ENCODE data around the gene LAMTOR5.
"Not testable (repeated sequence)": the region's sequence is repeated elsewhere in the genome, so short reads cannot be mapped to it uniquely, and the experiment has no call there.

The LAMTOR5 gene

GRCh38 chr1:110443451-110443850 is 36.0 kb upstream of the LAMTOR5 start:
- H3K27ac ChIP-seq (ENCODE audit: low read depth in 2 of 2, low read length in 2 of 2) = no peak overlapping the region

GRCh38 chr1:110441888-110442287 is 34.4 kb upstream of the LAMTOR5 start:
- H3K27ac ChIP-seq (ENCODE audit: low read depth in 2 of 2, low read length in 2 of 2) = no peak overlapping the region
- H3K36me3 ChIP-seq (ENCODE audit: control insufficient read depth in 2 of 2, insufficient read depth in 2 of 2, low read length in 2 of 2) = no peaks in the 10 kb centered on the region
- no peaks in the 10 kb centered on the region for H3K27me3 ChIP-seq (ENCODE audit: control insufficient read depth in 2 of 2, insufficient read depth in 2 of 2, low read length in 2 of 2)
- no peaks in the 10 kb centered on the region for H3K9me3 ChIP-seq (ENCODE audit: control insufficient read depth in 2 of 2, low read length in 2 of 2)
- no peaks in the 10 kb centered on the region for H3K4me1 ChIP-seq (ENCODE audit: control insufficient read depth in 2 of 2, insufficient read depth in 2 of 2, low read length in 2 of 2)
- no peak overlapping the region for H3K9ac ChIP-seq (ENCODE audit: low read depth in 1 of 2, low read length in 2 of 2)
- H3K4me3 ChIP-seq (ENCODE audit: low read length in 2 of 2) = no peak overlapping the region

More at GRCh38 chr1:110443451-110443850, 36.0 kb upstream of the LAMTOR5 start:
- Histone ChIP-seq H3K4me3 (ENCODE audit: low read length in 2 of 2) (no peak overlapping the region), H3K9me3 (ENCODE audit: control insufficient read depth in 2 of 2, low read length in 2 of 2) (no peaks in the 10 kb centered on the region), H3K4me1 (ENCODE audit: control insufficient read depth in 2 of 2, insufficient read depth in 2 of 2, low read length in 2 of 2) (no peaks in the 10 kb centered on the region), H3K9ac (ENCODE audit: low read depth in 1 of 2, low read length in 2 of 2) (no peak overlapping the region), H3K36me3 (ENCODE audit: control insufficient read depth in 2 of 2, insufficient read depth in 2 of 2, low read length in 2 of 2) (no peaks in the 10 kb centered on the region), H3K27me3 (ENCODE audit: control insufficient read depth in 2 of 2, insufficient read depth in 2 of 2, low read length in 2 of 2) (no peaks in the 10 kb centered on the region)

- H3K27me3 ChIP-seq (ENCODE audit: control insufficient read depth in 2 of 2, insufficient read depth in 2 of 2, low read length in 2 of 2) = no peaks in the 10 kb centered on the region
- no peak overlapping the region for H3K27ac ChIP-seq (ENCODE audit: low read depth in 2 of 2, low read length in 2 of 2)
- H3K4me3 ChIP-seq (ENCODE audit: low read length in 2 of 2) = no peak overlapping the region
- H3K9ac ChIP-seq (ENCODE audit: low read depth in 1 of 2, low read length in 2 of 2) = no peak overlapping the region
- no peaks in the 10 kb centered on the region for H3K9me3 ChIP-seq (ENCODE audit: control insufficient read depth in 2 of 2, low read length in 2 of 2)
- no peaks in the 10 kb centered on the region for H3K4me1 ChIP-seq (ENCODE audit: control insufficient read depth in 2 of 2, insufficient read depth in 2 of 2, low read length in 2 of 2)
- H3K36me3 ChIP-seq (ENCODE audit: control insufficient read depth in 2 of 2, insufficient read depth in 2 of 2, low read length in 2 of 2) = no peaks in the 10 kb centered on the region
These were observed 33.4 kb upstream of the LAMTOR5 start for GRCh38 chr1:110440877-110441276.

- not testable (repeated sequence) for H3K4me1 ChIP-seq (ENCODE audit: control insufficient read depth in 2 of 2, insufficient read depth in 2 of 2, low read length in 2 of 2); H3K27me3 ChIP-seq (ENCODE audit: control insufficient read depth in 2 of 2, insufficient read depth in 2 of 2, low read length in 2 of 2); H3K27ac ChIP-seq (ENCODE audit: low read depth in 2 of 2, low read length in 2 of 2); H3K4me3 ChIP-seq (ENCODE audit: low read length in 2 of 2); H3K36me3 ChIP-seq (ENCODE audit: control insufficient read depth in 2 of 2, insufficient read depth in 2 of 2, low read length in 2 of 2); H3K9me3 ChIP-seq (ENCODE audit: control insufficient read depth in 2 of 2, low read length in 2 of 2); H3K9ac ChIP-seq (ENCODE audit: low read depth in 1 of 2, low read length in 2 of 2)
These were observed 32.4 kb upstream of the LAMTOR5 start for GRCh38 chr1:110439873-110440272.

- H3K4me3 ChIP-seq (ENCODE audit: low read length in 2 of 2) = no peak overlapping the region
These were observed 31.4 kb upstream of the LAMTOR5 start for GRCh38 chr1:110438893-110439292.

GRCh38 chr1:110437645-110438299 is 30.3 kb upstream of the LAMTOR5 start:
- not testable (repeated sequence) for H3K9ac ChIP-seq (ENCODE audit: low read depth in 1 of 2, low read length in 2 of 2); H3K9me3 ChIP-seq (ENCODE audit: control insufficient read depth in 2 of 2, low read length in 2 of 2); H3K27me3 ChIP-seq (ENCODE audit: control insufficient read depth in 2 of 2, insufficient read depth in 2 of 2, low read length in 2 of 2); H3K4me3 ChIP-seq (ENCODE audit: low read length in 2 of 2); H3K4me1 ChIP-seq (ENCODE audit: control insufficient read depth in 2 of 2, insufficient read depth in 2 of 2, low read length in 2 of 2); H3K27ac ChIP-seq (ENCODE audit: low read depth in 2 of 2, low read length in 2 of 2); H3K36me3 ChIP-seq (ENCODE audit: control insufficient read depth in 2 of 2, insufficient read depth in 2 of 2, low read length in 2 of 2)

More at GRCh38 chr1:110438893-110439292, 31.4 kb upstream of the LAMTOR5 start:
- Histone ChIP-seq H3K9me3 (ENCODE audit: control insufficient read depth in 2 of 2, low read length in 2 of 2) (no peaks in the 10 kb centered on the region), H3K9ac (ENCODE audit: low read depth in 1 of 2, low read length in 2 of 2) (no peak overlapping the region), H3K27me3 (ENCODE audit: control insufficient read depth in 2 of 2, insufficient read depth in 2 of 2, low read length in 2 of 2) (no peaks in the 10 kb centered on the region), H3K4me1 (ENCODE audit: control insufficient read depth in 2 of 2, insufficient read depth in 2 of 2, low read length in 2 of 2) (no peaks in the 10 kb centered on the region), H3K27ac (ENCODE audit: low read depth in 2 of 2, low read length in 2 of 2) (no peak overlapping the region), H3K36me3 (ENCODE audit: control insufficient read depth in 2 of 2, insufficient read depth in 2 of 2, low read length in 2 of 2) (no peaks in the 10 kb centered on the region)

GRCh38 chr1:110436635-110437034 is 29.1 kb upstream of the LAMTOR5 start:
- H3K9ac ChIP-seq (ENCODE audit: low read depth in 1 of 2, low read length in 2 of 2) = no peak overlapping the region
- no peaks in the 10 kb centered on the region for H3K4me1 ChIP-seq (ENCODE audit: control insufficient read depth in 2 of 2, insufficient read depth in 2 of 2, low read length in 2 of 2)
- H3K4me3 ChIP-seq (ENCODE audit: low read length in 2 of 2) = no peak overlapping the region
- H3K27me3 ChIP-seq (ENCODE audit: control insufficient read depth in 2 of 2, insufficient read depth in 2 of 2, low read length in 2 of 2) = no peaks in the 10 kb centered on the region
- H3K9me3 ChIP-seq (ENCODE audit: control insufficient read depth in 2 of 2, low read length in 2 of 2) = no peaks in the 10 kb centered on the region
- no peaks in the 10 kb centered on the region for H3K36me3 ChIP-seq (ENCODE audit: control insufficient read depth in 2 of 2, insufficient read depth in 2 of 2, low read length in 2 of 2)
- H3K27ac ChIP-seq (ENCODE audit: low read depth in 2 of 2, low read length in 2 of 2) = no peak overlapping the region

- no peaks in the 10 kb centered on the region for H3K36me3 ChIP-seq (ENCODE audit: control insufficient read depth in 2 of 2, insufficient read depth in 2 of 2, low read length in 2 of 2)
- H3K4me3 ChIP-seq (ENCODE audit: low read length in 2 of 2) = no peak overlapping the region
- no peak overlapping the region for H3K9ac ChIP-seq (ENCODE audit: low read depth in 1 of 2, low read length in 2 of 2)
- no peaks in the 10 kb centered on the region for H3K27me3 ChIP-seq (ENCODE audit: control insufficient read depth in 2 of 2, insufficient read depth in 2 of 2, low read length in 2 of 2)
- no peak overlapping the region for H3K27ac ChIP-seq (ENCODE audit: low read depth in 2 of 2, low read length in 2 of 2)
- no peaks in the 10 kb centered on the region for H3K4me1 ChIP-seq (ENCODE audit: control insufficient read depth in 2 of 2, insufficient read depth in 2 of 2, low read length in 2 of 2)
- no peaks in the 10 kb centered on the region for H3K9me3 ChIP-seq (ENCODE audit: control insufficient read depth in 2 of 2, low read length in 2 of 2)
These were observed 27.5 kb upstream of the LAMTOR5 start for GRCh38 chr1:110434946-110435345.

GRCh38 chr1:110433803-110434202 is 26.3 kb upstream of the LAMTOR5 start:
- Histone ChIP-seq H3K36me3 (ENCODE audit: control insufficient read depth in 2 of 2, insufficient read depth in 2 of 2, low read length in 2 of 2) (no peaks in the 10 kb centered on the region), H3K4me3 (ENCODE audit: low read length in 2 of 2) (no peak overlapping the region), H3K4me1 (ENCODE audit: control insufficient read depth in 2 of 2, insufficient read depth in 2 of 2, low read length in 2 of 2) (no peaks in the 10 kb centered on the region), H3K27ac (ENCODE audit: low read depth in 2 of 2, low read length in 2 of 2) (no peak overlapping the region), H3K9me3 (ENCODE audit: control insufficient read depth in 2 of 2, low read length in 2 of 2) (no peaks in the 10 kb centered on the region), H3K27me3 (ENCODE audit: control insufficient read depth in 2 of 2, insufficient read depth in 2 of 2, low read length in 2 of 2) (no peaks in the 10 kb centered on the region), H3K9ac (ENCODE audit: low read depth in 1 of 2, low read length in 2 of 2) (no peak overlapping the region)

- H3K4me1 ChIP-seq (ENCODE audit: control insufficient read depth in 2 of 2, insufficient read depth in 2 of 2, low read length in 2 of 2) = no peaks in the 10 kb centered on the region
- no peaks in the 10 kb centered on the region for H3K27me3 ChIP-seq (ENCODE audit: control insufficient read depth in 2 of 2, insufficient read depth in 2 of 2, low read length in 2 of 2)
- H3K9me3 ChIP-seq (ENCODE audit: control insufficient read depth in 2 of 2, low read length in 2 of 2) = no peaks in the 10 kb centered on the region
- no peak overlapping the region for H3K9ac ChIP-seq (ENCODE audit: low read depth in 1 of 2, low read length in 2 of 2)
- no peaks in the 10 kb centered on the region for H3K36me3 ChIP-seq (ENCODE audit: control insufficient read depth in 2 of 2, insufficient read depth in 2 of 2, low read length in 2 of 2)
- H3K4me3 ChIP-seq (ENCODE audit: low read length in 2 of 2) = no peak overlapping the region
- H3K27ac ChIP-seq (ENCODE audit: low read depth in 2 of 2, low read length in 2 of 2) = no peak overlapping the region
These were observed 25.7 kb upstream of the LAMTOR5 start for GRCh38 chr1:110433213-110433612.

- Histone ChIP-seq H3K36me3 (ENCODE audit: control insufficient read depth in 2 of 2, insufficient read depth in 2 of 2, low read length in 2 of 2) (no peaks in the 10 kb centered on the region), H3K4me3 (ENCODE audit: low read length in 2 of 2) (no peak overlapping the region), H3K27ac (ENCODE audit: low read depth in 2 of 2, low read length in 2 of 2) (no peak overlapping the region), H3K27me3 (ENCODE audit: control insufficient read depth in 2 of 2, insufficient read depth in 2 of 2, low read length in 2 of 2) (no peaks in the 10 kb centered on the region), H3K9ac (ENCODE audit: low read depth in 1 of 2, low read length in 2 of 2) (no peak overlapping the region), H3K4me1 (ENCODE audit: control insufficient read depth in 2 of 2, insufficient read depth in 2 of 2, low read length in 2 of 2) (no peaks in the 10 kb centered on the region), H3K9me3 (ENCODE audit: control insufficient read depth in 2 of 2, low read length in 2 of 2) (no peaks in the 10 kb centered on the region)
These were observed 23.4 kb upstream of the LAMTOR5 start for GRCh38 chr1:110430901-110431300.

Measured in mucosa of rectum (tissue), 2 donors.